Hepatocyte (in vitro differentiated cells): ENCODE measurements around the gene MICB.

ENCODE experiments used
- EZH2 ChIP-seq: fragments of 200-600 bp; sonication (generic); IDR thresholded peaks from 2 replicates; pipeline ENCODE4 v1.6.1; 2016; ENCODE audit warnings: antibody characterized with exemption, mild to moderate bottlenecking, borderline replicate concordance
- TF ChIP-seq, protein P1 (sequence below): fragments of 200-600 bp; sonication (generic); IDR thresholded peaks from 2 replicates; pipeline ENCODE4 v1.5.1; 2016; ENCODE audit warnings: antibody characterized with exemption, mild to moderate bottlenecking; ENCODE audit not compliant: poor library complexity

GRCh38 chr6:31533455-31533841 is 35.5 kb downstream of the MICB start:
- TF ChIP-seq, protein P1, sequence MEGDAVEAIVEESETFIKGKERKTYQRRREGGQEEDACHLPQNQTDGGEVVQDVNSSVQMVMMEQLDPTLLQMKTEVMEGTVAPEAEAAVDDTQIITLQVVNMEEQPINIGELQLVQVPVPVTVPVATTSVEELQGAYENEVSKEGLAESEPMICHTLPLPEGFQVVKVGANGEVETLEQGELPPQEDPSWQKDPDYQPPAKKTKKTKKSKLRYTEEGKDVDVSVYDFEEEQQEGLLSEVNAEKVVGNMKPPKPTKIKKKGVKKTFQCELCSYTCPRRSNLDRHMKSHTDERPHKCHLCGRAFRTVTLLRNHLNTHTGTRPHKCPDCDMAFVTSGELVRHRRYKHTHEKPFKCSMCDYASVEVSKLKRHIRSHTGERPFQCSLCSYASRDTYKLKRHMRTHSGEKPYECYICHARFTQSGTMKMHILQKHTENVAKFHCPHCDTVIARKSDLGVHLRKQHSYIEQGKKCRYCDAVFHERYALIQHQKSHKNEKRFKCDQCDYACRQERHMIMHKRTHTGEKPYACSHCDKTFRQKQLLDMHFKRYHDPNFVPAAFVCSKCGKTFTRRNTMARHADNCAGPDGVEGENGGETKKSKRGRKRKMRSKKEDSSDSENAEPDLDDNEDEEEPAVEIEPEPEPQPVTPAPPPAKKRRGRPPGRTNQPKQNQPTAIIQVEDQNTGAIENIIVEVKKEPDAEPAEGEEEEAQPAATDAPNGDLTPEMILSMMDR = no peak
- TF ChIP-seq EZH2 = no peak
